SK-N-DZ (cell line): ENCODE data around the gene ELP5.

Source experiments
- DNase-seq: peaks from one replicate; pipeline ENCODE4 v3.0.0-alpha.2; 2015; ENCODE audit warnings: low spot score

Gene ELP5

DNA sequence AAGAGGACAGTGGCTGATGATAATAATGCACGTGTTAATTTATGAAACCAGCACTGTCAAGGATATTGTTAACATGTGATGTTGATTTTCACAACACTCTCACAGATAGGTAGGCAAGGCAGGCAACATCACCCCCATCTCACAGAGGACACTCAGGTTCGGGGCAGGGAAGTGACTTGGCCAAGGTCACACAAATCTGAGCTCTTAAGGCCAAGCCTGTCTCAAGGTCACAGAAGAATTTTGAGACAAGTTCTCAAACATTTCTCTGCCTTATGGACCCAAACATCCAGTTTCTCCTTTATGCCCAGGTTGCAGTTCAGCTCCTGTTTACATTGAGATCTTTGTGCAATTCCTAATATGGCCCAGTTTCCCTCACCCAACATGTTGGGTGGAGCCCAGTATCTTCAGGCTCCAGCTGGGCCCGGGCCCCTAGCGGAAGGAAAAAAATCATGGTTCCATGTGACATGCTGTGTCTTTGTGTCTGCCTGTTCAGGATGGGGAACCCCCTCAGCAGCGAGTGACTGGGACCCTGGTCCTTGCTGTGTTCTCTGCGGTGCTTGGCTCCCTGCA, 30.8 kb downstream of the ELP5 start:
- DNase-seq = no peak

DNA sequence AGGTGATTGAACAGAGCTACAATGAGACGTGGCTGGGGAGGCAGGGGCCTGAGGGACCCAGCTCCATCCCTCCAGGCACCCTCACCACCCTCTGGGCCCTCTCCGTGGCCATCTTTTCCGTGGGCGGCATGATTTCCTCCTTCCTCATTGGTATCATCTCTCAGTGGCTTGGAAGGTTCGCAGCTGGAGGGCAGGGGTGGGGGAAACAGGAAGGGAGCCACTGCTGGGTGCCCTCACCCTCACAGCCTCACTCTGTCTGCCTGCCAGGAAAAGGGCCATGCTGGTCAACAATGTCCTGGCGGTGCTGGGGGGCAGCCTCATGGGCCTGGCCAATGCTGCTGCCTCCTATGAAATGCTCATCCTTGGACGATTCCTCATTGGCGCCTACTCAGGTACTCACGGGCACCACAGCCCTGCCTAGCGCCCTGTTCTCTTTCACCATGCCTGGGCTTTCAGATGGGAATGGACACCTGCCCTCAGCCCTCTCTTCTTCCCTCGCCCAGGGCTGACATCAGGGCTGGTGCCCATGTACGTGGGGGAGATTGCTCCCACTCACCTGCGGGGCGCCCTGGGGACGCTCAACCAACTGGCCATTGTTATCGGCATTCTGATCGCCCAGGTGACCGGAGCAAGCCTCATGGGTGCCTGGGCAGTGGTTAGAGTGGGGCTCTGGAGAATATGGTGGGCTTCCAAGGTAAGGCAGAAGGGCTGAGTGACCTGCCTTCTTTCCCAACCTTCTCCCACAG, 31.6 kb downstream of the ELP5 start:
- no peak for DNase-seq

DNA sequence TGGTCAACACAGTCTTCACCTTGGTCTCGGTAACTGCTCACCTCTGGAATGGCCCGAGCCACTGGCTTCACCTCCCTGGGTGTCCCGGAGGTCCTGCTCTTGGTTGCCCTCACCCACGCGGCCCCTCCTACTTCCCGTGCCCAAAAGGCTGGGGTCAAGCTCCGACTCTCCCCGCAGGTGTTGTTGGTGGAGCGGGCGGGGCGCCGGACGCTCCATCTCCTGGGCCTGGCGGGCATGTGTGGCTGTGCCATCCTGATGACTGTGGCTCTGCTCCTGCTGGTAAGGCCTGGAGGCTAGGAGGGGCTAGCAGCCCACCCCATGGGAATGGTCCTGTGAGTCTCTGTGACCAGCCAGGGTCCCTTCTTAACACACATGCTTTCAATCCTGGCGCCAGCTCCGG, 32.9 kb downstream of the ELP5 start:
- no peak for DNase-seq

DNA sequence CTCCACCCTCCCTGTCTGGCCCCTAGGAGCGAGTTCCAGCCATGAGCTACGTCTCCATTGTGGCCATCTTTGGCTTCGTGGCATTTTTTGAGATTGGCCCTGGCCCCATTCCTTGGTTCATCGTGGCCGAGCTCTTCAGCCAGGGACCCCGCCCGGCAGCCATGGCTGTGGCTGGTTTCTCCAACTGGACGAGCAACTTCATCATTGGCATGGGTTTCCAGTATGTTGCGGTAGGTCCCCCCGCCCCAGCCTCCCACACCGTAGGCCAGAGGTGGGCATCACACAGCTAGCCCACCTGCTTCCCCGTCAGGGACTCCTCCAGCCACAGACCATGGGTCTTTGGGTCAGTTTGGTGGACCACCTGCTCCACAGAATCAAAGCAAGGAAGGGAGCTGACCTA, 33.7 kb downstream of the ELP5 start:
- no peak for DNase-seq

DNA sequence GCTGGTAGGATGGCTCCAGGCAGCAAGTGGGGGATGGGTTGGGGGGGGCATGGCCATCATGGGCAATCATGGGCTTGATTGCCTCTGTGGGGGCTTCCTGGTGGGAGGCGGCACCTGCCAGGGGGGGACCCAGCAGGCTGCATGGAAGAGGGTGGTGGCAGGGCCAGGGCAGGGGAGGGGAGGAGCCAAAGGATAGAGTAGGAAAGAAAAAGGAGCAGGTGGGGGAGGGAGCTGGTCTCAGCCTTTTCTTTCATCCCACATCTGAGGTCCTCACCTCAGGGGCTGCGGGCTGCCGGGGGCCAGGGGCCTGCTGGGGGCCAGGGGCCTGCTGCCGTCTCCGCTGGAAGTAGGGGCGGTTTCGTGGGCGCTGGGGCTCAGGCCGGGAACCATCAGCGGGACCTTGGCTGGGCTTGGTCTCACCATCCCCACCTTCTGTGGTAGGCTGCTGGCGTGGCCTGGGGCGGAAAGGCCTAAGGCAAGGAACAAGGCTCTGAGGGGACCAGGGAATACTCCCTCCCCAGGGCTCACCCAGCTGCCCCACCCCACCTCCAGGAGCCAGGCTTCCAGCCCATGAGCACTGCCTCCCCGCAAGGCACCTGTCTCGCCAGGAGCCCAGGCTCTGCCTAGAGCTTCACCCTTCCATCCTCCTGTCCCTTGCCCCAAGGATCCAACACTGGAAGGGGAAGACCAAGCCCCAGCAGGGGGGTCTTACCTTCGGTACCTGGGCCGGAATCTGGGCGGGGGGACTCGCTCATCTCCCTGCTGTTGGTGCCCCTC, 37.4 kb downstream of the ELP5 start:
- no peak for DNase-seq

DNA sequence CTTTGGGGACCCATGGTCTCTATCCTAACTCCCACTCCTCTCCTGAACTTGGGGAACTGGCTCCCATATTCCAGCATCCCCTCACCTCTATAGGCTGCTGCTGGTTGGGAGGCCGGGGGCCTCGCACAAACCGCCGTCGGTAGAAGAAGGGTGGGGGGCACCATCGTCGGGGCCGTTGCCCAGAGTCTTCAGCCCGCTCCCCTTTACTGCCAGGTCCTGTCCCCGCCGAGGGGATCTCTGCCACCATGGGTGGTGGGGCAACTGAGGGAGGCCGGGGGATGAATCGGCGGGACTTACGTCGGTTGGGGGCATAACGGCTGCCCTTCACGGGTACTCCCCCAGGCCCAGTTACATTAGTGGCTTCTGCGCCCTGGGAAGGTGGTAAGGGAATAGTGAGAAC, 38.2 kb downstream of the ELP5 start:
- DNase-seq = no peak

DNA sequence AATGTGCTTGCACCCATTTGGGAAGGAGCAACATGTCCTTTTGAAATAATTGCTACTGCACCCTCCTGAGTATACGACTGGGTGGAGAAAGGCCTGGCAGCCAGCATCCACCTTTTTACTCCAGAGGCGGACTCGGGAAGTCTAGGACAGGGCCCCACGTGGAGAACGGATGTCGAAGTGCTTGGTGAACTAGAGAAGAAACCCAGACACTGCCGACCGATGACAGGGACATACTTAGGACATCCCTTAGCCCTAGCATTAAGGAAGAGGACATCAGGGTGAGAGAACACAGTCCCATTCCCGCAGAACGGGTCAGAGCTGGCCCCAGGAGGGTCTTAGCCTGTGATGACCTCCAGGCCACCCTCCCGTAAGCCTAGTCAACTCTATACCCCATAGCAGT, 38.7 kb downstream of the ELP5 start:
- DNase-seq = no peak

DNA sequence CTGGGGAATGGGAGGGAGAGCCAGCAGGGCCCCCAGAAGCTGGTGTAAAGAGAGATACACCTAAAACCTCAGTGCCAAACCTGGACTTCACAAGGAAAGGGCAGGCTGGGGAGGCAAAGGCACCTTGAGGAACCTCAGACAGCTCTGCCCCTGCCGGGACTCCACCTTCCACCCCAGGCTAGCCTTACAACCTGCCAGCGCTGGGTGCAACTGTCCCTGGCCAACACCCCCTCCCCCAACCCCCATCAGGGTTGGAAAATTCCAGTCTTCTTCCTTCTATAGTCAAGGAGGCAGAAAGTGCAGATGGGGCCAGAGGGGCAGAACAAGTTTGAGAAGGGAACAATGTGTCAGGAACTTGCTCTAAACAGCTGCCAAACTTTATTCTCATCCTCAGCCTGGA, 40.2 kb downstream of the ELP5 start:
- no peak for DNase-seq

DNA sequence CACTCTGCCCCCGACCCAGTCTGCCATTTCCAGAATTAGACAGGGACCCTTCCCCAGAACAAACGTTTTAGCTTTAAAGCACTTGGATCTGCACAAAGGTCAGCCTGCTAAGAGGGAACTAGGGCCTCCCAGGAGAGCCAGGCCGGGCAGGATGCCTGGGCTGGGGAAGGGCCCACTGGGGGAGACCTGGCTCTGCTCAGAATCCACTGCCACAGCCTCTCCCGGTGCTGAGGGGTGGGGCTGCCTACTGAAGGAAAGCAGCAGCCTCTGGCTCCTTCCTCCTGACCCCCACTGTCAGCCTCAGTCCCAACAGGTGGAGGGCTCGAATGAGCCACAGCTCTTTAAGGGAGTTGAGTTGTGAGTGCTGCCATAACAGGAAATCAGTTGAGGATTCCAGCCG, 40.7 kb downstream of the ELP5 start:
- DNase-seq = no peak

DNA sequence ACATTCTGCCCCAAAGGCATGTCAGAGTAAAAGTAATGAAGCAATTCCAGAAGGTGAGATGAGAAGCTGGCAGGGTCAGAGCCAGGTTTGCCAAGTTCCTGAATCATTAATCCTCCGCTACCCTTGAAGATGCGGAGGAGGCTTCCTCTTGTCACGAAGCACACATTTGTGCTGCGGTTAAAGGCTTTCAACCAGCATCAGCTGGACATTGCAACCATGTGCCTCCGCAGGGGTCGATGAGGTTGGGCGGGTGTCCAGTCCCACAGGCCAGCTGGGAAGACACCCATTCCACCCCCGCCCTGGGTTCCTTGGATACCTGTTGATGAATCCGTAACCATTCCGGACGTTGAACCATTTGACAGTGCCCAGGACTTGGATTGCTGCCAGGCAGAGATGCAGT, 41.1 kb downstream of the ELP5 start:
- no peak for DNase-seq

DNA sequence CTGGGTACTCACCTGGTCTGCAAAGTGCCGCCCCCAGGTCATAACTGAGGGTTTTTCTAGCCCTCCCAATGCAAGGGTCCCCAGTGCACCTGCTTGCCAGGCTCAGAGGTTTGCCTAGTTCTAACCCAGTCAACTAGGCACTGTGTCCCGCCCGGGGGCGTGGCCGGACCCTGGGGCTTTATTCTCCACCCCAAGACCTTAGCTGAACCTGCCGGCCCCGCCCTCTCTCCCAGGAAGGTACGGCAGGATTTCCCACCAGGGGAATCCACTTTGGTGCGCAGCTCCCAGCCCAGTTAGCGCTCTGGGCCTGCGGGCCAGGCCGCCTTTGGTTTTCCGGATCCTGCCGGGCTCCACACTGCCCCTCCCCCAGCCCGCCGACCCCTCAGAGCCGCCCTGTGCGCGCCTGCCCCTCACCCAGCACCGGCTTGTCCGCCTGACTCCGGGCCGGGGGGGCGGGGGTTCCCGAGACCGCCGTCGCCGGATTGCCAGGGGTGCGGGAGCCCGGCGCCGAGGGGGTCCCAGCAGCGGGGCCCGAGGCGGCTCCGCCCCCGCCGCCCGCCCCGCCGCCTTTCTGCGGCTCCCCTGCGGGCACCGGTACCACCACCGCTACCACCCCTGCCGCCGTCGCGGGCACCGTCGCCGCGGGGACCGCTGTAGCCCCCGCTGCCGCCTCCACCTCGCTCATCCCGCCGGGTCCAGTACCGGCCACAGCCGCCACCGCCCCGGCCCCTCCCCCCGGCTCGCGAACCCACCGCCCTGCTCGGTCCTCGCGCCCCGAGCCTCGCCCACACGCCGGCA, 42.0 kb downstream of the ELP5 start:
- no peak for DNase-seq

DNA sequence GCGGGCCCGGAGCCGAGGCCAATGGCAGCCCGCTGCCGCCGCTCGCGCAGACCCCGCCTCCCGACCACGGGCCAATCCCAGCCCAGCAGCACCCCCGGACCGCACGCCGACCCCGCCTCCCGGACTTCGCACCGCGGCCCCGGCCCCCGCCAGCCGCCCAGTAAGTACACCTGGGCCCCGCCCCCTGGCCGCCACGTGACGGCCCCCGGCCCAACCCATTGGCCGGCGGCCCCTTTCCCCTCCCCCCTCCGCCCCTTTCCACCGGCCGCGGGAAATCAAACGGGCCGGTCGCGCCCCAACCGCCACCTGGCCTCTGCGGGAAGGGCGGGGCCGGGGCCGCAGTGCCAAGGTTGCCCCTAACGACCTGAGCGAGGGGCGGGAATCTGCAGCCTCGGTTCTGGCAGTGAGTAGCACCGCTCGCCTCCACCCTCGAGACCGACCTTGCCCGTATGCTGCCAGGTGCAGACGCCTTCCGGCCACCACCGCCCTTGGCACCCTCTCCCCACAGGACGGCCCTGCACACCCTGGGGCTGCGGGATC, 42.7 kb downstream of the ELP5 start, which contains the start of gene YBX2:
Gene YBX2 (minus strand): TSS at position 26 of the 540 bp plus-strand sequence. CDS start 139 bp downstream, outside the sequence.
- peak; percentile 75 for DNase-seq

DNA sequence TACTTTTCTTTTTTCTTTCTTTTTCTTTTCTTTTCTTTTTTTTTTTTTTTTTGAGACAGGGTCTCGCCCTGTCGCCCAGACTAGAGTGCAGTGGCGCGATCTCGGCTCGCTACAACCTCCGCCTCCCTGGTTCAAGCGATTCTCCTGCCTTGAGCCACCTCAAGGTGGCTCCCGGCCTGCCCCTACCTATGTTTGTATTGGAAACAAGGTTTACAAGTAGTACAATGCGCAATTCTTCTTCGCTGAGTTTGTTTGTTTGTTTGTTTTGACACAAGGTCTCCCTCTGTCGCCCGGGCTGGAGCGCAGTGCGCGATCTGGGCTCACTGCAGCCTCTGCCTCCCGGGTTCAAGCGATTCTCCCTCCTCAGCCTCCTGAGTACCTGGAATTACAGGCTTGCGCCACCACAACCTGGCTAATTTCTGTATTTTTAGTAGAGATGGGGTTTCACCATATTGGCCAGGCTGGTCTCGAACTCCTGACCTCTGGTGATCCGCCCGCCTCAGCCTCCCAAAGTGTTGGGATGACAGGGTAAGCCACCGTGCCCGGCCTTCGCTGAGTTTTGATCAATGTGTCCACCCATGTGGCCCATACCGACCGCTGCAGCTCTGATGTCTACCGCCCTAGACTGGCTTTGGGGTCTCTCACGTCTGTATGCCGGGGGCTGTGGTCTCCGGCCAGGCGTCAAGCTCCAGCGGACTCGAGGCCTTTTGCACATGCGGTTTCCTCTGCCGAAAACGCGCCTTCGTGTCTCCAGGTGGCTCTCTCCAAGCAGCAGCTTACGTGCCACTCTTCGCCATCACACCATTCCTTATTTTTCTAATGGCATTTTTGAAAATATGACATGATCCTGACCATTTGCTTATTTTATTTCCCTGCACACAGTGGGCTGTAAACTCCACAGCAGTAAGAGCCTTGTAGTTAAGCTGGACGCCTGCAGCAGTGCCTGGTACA, 43.5 kb downstream of the ELP5 start:
- no peak for DNase-seq

DNA sequence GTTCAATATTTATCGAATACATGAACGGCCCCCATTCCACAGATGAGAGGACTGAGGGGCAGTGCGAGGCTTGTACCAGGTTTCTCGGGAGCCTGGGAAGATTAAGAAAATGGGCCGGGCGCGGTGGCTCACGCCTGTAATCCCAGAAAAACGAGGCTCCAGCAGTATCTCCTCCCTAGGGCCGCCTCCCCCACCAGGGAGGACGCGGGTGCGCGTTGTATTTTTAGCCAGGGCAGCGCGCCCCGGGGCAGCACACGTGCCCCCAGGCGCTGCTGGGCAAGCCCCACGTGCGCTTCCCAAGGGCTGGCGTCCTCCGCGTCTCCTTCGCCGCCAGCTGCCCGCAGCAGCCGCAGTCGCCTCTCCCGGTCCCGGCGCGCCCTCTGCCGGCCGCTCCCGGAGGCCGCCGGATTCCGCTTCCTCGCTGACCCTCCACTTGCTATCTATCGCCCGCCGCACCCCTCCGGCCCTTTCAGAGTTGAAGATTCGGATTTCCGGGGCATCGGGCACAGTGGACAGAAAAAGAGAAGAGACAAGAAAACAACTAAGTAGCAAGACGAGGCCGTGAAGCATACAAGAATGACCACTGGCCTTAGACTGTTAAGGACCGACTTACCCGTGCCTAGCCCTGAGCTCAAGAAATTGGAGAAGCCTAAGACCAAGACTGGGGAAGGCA, 44.3 kb downstream of the ELP5 start:
- DNase-seq = peak; percentile 81

DNA sequence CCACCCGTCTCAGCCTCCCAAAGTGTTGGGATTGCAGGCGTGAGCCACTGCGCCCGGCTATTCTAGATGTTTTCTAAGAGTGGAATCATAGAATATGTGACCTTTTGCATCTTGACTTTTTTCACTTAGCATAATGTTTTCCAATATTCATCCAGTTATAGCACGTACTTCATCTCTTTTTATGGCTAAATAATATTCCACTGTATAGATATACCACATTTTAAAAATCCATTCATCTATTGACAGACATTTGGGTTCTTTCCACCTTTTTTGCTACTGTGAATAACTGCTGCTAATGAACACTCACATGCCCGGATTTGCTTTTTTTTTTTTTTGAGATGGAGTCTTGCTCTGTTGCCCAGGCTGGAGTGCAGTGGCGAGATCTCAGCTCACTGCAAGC, 52.2 kb downstream of the ELP5 start:
- no peak for DNase-seq

DNA sequence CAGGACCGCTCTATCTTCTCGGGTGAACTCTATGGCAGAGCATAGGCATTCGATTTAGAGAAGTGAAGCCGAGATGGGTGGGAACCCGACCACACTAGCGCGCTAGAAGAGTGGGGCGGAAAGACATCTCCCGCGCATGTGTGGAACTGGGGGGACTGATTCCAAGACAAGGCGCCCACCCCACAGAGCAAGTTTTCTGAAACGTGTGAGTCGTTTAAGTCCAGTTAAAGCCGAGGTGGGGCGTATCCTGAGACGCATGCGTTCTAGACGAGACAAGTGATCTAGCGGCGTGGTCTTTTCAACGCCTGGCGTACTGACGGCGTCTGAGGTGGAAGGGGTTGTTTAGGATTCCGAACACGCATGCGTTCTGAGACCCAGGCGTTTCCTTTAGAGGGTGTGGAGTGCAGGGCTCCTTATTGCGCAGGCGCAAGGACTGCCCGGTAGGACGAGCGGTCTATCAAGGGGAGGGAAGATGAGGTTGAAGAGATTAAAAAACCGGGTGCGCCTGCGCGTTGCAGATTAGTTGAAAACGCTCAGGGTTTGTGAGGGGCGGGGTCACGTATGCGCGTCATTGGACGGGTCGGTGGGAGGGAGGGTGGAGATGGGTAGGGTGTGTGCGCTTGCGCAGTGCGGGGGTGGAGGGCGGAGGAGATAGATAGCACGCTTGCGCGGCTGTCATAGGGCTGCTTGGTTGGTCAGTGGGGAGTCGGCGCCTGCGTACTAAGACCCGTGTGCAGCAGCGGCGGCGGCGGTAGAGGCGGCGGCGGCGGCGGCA, 55.1 kb downstream of the ELP5 start, which contains the start of gene EIF5A:
Gene EIF5A (plus strand): TSS at position 718 of the 775 bp plus-strand sequence. CDS start 2,008 bp downstream, outside the sequence.
- DNase-seq = peak; percentile 100

DNA sequence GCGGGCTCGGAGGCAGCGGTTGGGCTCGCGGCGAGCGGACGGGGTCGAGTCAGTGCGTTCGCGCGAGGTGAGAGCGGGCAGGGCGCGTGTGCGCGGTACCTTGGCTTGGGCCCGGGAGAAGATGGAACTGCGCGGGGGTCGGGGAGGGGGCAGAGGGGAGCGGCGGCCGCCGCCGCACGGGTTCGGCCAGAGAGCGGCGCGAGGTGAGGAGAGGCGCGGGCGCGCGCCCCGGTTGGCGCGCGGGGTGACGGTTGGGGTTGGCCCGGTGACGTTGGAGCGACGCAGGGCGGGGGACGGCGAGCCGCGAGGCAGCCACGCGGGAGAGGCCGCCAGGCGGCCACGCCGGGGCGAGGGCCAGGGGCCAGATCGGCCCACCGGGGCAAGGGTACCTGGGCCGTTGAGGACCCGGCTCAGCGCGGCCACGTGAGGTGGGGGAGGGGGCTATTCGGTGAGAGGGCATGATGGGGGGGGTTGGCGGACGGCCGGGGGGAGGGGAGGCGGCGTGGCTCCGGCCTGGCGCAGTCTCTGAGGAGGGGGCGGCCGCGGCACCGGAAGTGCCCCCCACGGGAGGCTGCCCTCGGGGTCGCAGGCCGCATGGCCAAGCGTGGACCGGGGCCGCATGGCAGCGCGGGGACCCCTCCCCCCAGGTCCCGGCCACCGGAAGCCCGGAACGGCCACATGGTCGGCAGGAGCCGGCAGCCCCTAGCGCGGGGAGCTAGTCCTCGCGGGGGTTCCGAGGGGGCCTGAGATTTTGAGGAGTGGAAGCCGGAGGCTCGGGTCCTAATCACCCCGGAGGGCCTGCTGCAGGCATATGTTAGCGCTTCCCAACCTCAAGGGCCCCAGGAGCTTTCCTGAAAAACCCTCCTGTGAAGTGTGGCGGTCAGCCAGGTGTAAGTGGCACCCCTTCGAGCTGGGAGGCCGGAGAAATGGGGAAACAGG, 55.9 kb downstream of the ELP5 start:
- DNase-seq = no peak
